NOMO-1 treated with DMSO at 0.1 percent for 48 hours (cell line): ENCODE data around the gene OPA1.
"Not testable (repeated sequence)": the region's sequence is repeated elsewhere in the genome, so short reads cannot be mapped to it uniquely, and the experiment has no call there.

Source experiments
- DNase-seq: peaks from one replicate; lab custom pipeline; 2025; ENCODE audit not compliant: unreplicated experiment; lab: John Stamatoyannopoulos, UW

OPA1 gene

GRCh38 chr3:193586526-193586925 lies 6.5 kb upstream of the OPA1 start:
- no peak for DNase-seq

GRCh38 chr3:193589129-193589528 lies 3.9 kb upstream of the OPA1 start:
- DNase-seq, result peak; percentile 57

GRCh38 chr3:193589616-193590015 lies 3.4 kb upstream of the OPA1 start:
- no peak for DNase-seq

GRCh38 chr3:193590088-193590856 lies 2.7 kb upstream of the OPA1 start:
- peak; percentile 67 for DNase-seq

- DNase-seq, result peak; percentile 46
These were observed 641 bp downstream of the OPA1 start for GRCh38 chr3:193593668-193594030.

GRCh38 chr3:193594946-193595689 lies 2.1 kb downstream of the OPA1 start:
- no peak for DNase-seq

GRCh38 chr3:193595939-193596487 lies 3.0 kb downstream of the OPA1 start:
- no peak for DNase-seq

GRCh38 chr3:193598202-193598601 lies 5.2 kb downstream of the OPA1 start:
- DNase-seq, result no peak

GRCh38 chr3:193599393-193599792 lies 6.4 kb downstream of the OPA1 start:
- no peak for DNase-seq

- peak; percentile 45 for DNase-seq
These were observed 12.9 kb downstream of the OPA1 start for GRCh38 chr3:193605876-193606275.

- not testable (repeated sequence) for DNase-seq
These were observed 13.9 kb downstream of the OPA1 start for GRCh38 chr3:193606892-193607291.

- DNase-seq, result not testable (repeated sequence)
These were observed 17.5 kb downstream of the OPA1 start for GRCh38 chr3:193610516-193610915.

GRCh38 chr3:193614430-193614829 lies 21.4 kb downstream of the OPA1 start:
- no peak for DNase-seq

- DNase-seq, result no peak
These were observed 24.6 kb downstream of the OPA1 start for GRCh38 chr3:193617628-193618027.

- no peak for DNase-seq
These were observed 27.0 kb downstream of the OPA1 start for GRCh38 chr3:193620057-193620456.

GRCh38 chr3:193620650-193621049 lies 27.6 kb downstream of the OPA1 start:
- no peak for DNase-seq

- DNase-seq, result no peak
These were observed 28.1 kb downstream of the OPA1 start for GRCh38 chr3:193621127-193621526.

GRCh38 chr3:193630005-193630404 lies 37.0 kb downstream of the OPA1 start:
- no peak for DNase-seq

- no peak for DNase-seq
These were observed 44.8 kb downstream of the OPA1 start for GRCh38 chr3:193637831-193638230.

- no peak for DNase-seq
These were observed 45.8 kb downstream of the OPA1 start for GRCh38 chr3:193638833-193639232.

GRCh38 chr3:193640165-193640715 lies 47.2 kb downstream of the OPA1 start:
- peak; percentile 53 for DNase-seq
